ENCODE measurements around the gene RHNO1.
"Not testable (repeated sequence)": the region's sequence is repeated elsewhere in the genome, so short reads cannot be mapped to it uniquely, and the experiment has no call there.

DNA sequence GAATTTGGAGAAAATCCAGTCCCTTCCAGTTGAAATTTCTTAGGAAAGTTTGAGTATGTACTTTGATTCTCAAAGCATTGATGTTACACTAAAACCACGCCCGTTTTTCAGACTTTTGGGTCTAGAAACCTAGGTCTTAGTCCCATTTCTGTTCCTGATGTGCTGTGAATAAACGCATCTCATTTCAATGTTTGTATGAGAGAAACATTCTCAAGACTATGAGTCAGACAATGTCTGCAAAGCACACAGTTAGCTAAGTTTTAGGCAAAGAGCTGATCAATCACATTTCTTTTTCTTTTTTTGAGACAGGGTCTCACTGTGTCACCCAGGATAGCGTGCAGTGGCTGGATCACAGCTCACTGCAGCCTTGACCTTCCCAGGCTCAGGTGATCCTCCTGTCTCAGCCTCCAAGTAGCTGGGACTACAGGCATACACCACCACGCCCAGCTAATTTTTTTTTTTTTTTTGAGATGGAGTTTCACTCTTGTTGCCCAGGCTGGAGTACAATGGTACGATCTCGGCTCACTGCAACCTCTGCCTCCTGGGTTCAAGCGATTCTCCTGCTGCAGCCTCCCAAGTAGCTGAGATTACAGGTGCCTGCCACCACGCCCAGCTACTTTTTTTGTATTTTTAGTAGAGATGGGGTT lies 7.9 kb upstream of the RHNO1 start:
- TF ChIP-seq, protein P1, sequence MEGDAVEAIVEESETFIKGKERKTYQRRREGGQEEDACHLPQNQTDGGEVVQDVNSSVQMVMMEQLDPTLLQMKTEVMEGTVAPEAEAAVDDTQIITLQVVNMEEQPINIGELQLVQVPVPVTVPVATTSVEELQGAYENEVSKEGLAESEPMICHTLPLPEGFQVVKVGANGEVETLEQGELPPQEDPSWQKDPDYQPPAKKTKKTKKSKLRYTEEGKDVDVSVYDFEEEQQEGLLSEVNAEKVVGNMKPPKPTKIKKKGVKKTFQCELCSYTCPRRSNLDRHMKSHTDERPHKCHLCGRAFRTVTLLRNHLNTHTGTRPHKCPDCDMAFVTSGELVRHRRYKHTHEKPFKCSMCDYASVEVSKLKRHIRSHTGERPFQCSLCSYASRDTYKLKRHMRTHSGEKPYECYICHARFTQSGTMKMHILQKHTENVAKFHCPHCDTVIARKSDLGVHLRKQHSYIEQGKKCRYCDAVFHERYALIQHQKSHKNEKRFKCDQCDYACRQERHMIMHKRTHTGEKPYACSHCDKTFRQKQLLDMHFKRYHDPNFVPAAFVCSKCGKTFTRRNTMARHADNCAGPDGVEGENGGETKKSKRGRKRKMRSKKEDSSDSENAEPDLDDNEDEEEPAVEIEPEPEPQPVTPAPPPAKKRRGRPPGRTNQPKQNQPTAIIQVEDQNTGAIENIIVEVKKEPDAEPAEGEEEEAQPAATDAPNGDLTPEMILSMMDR (IDR thresholded peaks at IDR 0.05) = not testable (repeated sequence)
- TF ChIP-seq POLR2A (IDR thresholded peaks at IDR 0.05) = not testable (repeated sequence)

Measured in Peyer's patch (tissue), 4 donors.